ENCODE results near the gene CEP112.

DNA sequence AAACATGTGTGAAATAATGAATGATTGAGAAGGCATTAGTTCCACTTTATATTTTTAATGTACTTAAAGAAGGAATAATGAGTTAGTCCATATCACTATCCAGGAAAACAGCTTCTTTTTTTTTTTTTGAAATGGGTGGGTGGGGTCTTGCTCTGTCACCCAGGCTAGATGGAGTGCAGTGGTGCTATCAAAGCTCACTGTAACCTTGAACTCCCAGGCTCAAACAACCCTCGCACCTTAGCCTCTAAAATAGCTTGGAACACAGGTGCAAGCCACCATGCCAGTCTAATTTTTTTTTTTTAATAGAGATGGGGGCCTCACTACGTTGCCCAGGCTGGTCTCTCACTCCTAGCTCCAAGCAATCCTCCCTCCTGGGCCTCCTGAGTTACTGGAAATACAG is 275.5 kb downstream of the CEP112 start:
- no peak for TF ChIP-seq EP300 (conservative IDR thresholded peaks at IDR 0.05; ENCODE audit: poor library complexity, severe bottlenecking)
- TF ChIP-seq, protein P1, sequence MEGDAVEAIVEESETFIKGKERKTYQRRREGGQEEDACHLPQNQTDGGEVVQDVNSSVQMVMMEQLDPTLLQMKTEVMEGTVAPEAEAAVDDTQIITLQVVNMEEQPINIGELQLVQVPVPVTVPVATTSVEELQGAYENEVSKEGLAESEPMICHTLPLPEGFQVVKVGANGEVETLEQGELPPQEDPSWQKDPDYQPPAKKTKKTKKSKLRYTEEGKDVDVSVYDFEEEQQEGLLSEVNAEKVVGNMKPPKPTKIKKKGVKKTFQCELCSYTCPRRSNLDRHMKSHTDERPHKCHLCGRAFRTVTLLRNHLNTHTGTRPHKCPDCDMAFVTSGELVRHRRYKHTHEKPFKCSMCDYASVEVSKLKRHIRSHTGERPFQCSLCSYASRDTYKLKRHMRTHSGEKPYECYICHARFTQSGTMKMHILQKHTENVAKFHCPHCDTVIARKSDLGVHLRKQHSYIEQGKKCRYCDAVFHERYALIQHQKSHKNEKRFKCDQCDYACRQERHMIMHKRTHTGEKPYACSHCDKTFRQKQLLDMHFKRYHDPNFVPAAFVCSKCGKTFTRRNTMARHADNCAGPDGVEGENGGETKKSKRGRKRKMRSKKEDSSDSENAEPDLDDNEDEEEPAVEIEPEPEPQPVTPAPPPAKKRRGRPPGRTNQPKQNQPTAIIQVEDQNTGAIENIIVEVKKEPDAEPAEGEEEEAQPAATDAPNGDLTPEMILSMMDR (IDR thresholded peaks at IDR 0.05; ENCODE audit: poor library complexity, severe bottlenecking), result no peak
- TF ChIP-seq, protein P2, sequence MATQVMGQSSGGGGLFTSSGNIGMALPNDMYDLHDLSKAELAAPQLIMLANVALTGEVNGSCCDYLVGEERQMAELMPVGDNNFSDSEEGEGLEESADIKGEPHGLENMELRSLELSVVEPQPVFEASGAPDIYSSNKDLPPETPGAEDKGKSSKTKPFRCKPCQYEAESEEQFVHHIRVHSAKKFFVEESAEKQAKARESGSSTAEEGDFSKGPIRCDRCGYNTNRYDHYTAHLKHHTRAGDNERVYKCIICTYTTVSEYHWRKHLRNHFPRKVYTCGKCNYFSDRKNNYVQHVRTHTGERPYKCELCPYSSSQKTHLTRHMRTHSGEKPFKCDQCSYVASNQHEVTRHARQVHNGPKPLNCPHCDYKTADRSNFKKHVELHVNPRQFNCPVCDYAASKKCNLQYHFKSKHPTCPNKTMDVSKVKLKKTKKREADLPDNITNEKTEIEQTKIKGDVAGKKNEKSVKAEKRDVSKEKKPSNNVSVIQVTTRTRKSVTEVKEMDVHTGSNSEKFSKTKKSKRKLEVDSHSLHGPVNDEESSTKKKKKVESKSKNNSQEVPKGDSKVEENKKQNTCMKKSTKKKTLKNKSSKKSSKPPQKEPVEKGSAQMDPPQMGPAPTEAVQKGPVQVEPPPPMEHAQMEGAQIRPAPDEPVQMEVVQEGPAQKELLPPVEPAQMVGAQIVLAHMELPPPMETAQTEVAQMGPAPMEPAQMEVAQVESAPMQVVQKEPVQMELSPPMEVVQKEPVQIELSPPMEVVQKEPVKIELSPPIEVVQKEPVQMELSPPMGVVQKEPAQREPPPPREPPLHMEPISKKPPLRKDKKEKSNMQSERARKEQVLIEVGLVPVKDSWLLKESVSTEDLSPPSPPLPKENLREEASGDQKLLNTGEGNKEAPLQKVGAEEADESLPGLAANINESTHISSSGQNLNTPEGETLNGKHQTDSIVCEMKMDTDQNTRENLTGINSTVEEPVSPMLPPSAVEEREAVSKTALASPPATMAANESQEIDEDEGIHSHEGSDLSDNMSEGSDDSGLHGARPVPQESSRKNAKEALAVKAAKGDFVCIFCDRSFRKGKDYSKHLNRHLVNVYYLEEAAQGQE (IDR thresholded peaks at IDR 0.05; ENCODE audit: borderline replicate concordance), result no peak
- no peak for TF ChIP-seq EZH2 (IDR thresholded peaks at IDR 0.05; ENCODE audit: borderline replicate concordance, insufficient read depth, low read length, poor library complexity, severe bottlenecking)
- TF ChIP-seq POLR2AphosphoS5 (IDR thresholded peaks at IDR 0.05), result no peak
- TF ChIP-seq SMC3 (conservative IDR thresholded peaks at IDR 0.05; ENCODE audit: poor library complexity), result no peak
- no peak for TF ChIP-seq MXI1 (conservative IDR thresholded peaks at IDR 0.05; ENCODE audit: poor library complexity, severe bottlenecking)
- no peak for TF ChIP-seq TAF1 (IDR thresholded peaks at IDR 0.05; ENCODE audit: low read depth)

Measured in neural cell (in vitro differentiated cells).